ENCODE data around the gene SRC. TPM values are rescaled to one million over a fixed set of nuclear protein-coding genes. Genes with fewer than 3 reads are reported as not detected.

The SRC gene
- total and polyA plus RNA-seq, 2 experiments from 2014 or later: 8.0 to 25.9 TPM

GRCh38 chr20:37296371-37296770 lies 49.6 kb upstream of the SRC start (continued):
- TF ChIP-seq CTCF (conservative IDR thresholded peaks at IDR 0.05; ENCODE audit: low read depth in 2 of 2): no peak
- no peak for TF ChIP-seq ETS1 (IDR thresholded peaks at IDR 0.05)
- TF ChIP-seq ZNF331 (CRISPR knock-in tag; IDR thresholded peaks at IDR 0.05; ENCODE audit: low read depth): no peak
- no peak for TF ChIP-seq STAT1 (IDR thresholded peaks at IDR 0.05; ENCODE audit: unreplicated experiment)
- no peak for TF ChIP-seq ZNF114 (CRISPR knock-in tag; IDR thresholded peaks at IDR 0.05)

GRCh38 chr20:37297066-37297736 lies 48.7 kb upstream of the SRC start:
- ATAC-seq (no peak), DNase-seq (ENCODE audit: low spot score) (no peak)
- Mint-ChIP-seq H3K4me3 (no peak overlapping the region), H3K27ac (no peak overlapping the region; the same call in 1 of the 2 replicates), H3K4me1 (peaks cover 13% of the 10 kb centered on the region), H3K36me3 (ENCODE audit: low read depth) (peaks cover 45% of the 10 kb centered on the region), H3K9me3 (peaks cover 13% of the 10 kb centered on the region), H3K27me3 (ENCODE audit: insufficient read depth, low read depth, poor library complexity) (no peaks in the 10 kb centered on the region)
- Histone ChIP-seq H3K9me2 (ENCODE audit: insufficient read depth) (no peaks in the 10 kb centered on the region), H3K36me3 (ENCODE audit: insufficient read depth) (peaks cover 7% of the 10 kb centered on the region; the same call in 1 of the 2 replicates), H2AFZ (no peak overlapping the region), H3F3A (replicated peaks; ENCODE audit: low read depth) (0 out of 2 replicates have a peak, but pooled peaks cover 7% of the 10 kb centered on the region), H4K20me1 (replicated peaks; ENCODE audit: insufficient read depth) (peaks cover 7% of the 10 kb centered on the region; the same call in 1 of the 2 replicates), H3K4me1 (ENCODE audit: insufficient read depth) (peaks cover 7% of the 10 kb centered on the region; the same call in 1 of the 2 replicates), H3K4me2 (no peak overlapping the region), H3K27ac (ENCODE audit: low read depth) (0 out of 2 replicates have a peak overlapping the region, but pooled peaks have one; percentile 27), H3K4me3 (no peak overlapping the region), H3K27me3 (ENCODE audit: insufficient read depth) (no peaks in the 10 kb centered on the region), H3K79me2 (replicated peaks; ENCODE audit: insufficient read depth) (peaks cover 53% of the 10 kb centered on the region)
- TF ChIP-seq EZH2phosphoT487 (IDR thresholded peaks at IDR 0.05; ENCODE audit: unreplicated experiment) (no peak), POLR2AphosphoS5 (IDR thresholded peaks at IDR 0.05; ENCODE audit: low read depth) (no peak), EZH2 (IDR thresholded peaks at IDR 0.05; ENCODE audit: low read depth, unreplicated experiment) (no peak), CREB1 (CRISPR knock-in tag; IDR thresholded peaks at IDR 0.05; ENCODE audit: low read depth) (no peak), CTCF (conservative IDR thresholded peaks at IDR 0.05; ENCODE audit: low read depth in 2 of 2) (no peak), JUNB (IDR thresholded peaks at IDR 0.05; ENCODE audit: unreplicated experiment) (no peak), ZNF331 (CRISPR knock-in tag; IDR thresholded peaks at IDR 0.05; ENCODE audit: low read depth) (no peak), ZNF462 (CRISPR knock-in tag; IDR thresholded peaks at IDR 0.05) (no peak), NANOG (IDR thresholded peaks at IDR 0.05; ENCODE audit: borderline replicate concordance) (no peak)
